HG02678 (cell line): ENCODE results near the gene ASPRV1.
A peak's percentile ranks its signal among the peaks of the same experiment; 100 is the strongest.
"Not testable (repeated sequence)": the region's sequence is repeated elsewhere in the genome, so short reads cannot be mapped to it uniquely, and the experiment has no call there.

Experiments
- ATAC-seq: cut with Tn5 transposase; IDR thresholded peaks from one replicate; pipeline ENCODE4 v1.9.1; 2021; ENCODE audit warnings: mild to moderate bottlenecking, moderate library complexity; ENCODE audit not compliant: unreplicated experiment

ASPRV1 gene

DNA sequence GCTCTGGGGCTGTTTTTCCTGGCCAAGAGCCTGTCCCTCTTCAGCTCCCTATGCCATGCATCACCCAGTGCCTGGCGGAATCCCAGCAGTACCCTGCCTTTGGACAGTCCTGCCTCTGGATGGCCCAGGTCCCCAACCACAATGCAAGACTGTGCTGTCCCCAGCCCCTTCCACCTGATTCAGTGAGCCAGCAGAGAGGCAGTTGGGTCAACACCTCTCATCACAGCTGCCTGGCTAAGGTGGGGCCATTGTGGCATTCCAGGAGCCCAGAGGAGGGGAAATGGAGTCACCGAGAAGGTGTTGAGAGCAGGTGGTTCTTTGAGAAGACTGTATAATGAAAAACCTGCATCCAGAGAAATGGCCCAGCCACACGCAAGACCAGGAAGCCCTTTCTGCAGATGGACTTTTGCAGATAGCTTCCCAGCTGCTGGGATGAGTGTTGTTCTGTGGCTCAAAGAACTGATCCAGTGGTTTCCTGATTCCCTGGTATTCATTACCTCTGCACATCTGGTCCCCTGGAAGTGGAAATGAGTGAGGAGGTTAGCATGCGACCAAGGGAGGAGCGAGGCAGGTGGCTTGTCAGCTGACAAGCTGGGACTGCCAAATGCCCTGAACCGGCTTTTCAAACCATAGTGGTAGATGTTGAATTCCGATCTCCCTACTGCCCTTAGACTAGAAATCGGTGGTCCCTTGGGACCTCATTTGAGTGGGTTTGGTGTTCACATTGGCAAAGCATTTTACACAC, 1.7 kb upstream of the ASPRV1 start:
- no peak for ATAC-seq

DNA sequence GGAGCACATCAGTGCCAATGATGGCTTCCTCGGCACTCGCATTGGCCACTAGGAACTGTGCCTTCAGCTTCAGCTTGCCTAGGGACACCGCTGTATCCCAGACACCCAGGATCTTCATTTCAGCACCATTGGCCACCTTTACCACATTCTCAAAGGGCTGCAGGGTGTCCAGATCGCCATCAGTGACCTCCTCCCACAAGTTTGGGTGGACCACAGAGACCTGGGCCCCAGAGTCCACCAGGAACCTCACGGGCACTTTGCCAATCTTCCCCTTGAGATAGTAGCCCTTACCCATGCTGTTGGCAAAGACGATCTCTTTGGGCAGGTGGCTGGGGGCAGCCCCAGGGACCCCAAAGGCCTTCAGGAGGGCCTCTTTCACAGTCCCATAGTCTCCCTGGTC, 610 bp downstream of the ASPRV1 start:
- ATAC-seq = no peak

GRCh38 chr2:69959425-69959824, 2.0 kb downstream of the ASPRV1 start:
- no peak for ATAC-seq

GRCh38 chr2:69958480-69958879, 3.0 kb downstream of the ASPRV1 start:
- ATAC-seq = no peak

DNA sequence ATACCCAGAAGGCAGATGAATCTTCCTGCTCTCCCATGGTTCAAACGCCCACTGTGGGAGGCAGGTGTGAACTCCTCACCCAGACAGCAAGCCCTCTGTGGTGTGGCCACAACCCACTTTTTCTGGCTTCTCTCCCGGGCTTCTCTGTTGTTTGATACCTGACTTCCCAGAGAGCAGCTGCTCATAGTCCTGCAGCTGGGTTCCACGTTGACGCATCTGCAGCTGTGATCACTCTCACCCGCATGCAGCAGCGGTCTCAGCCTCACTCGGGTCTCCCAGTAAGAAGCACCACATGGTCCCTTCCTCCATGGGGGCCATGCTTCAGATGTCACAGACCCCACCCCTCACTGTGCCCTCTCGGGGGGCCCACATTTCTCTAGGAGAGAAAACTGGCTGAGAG, 3.5 kb downstream of the ASPRV1 start:
- no peak for ATAC-seq

- ATAC-seq = no peak
Measured at GRCh38 chr2:69956475-69956979, 4.9 kb downstream of the ASPRV1 start.

DNA sequence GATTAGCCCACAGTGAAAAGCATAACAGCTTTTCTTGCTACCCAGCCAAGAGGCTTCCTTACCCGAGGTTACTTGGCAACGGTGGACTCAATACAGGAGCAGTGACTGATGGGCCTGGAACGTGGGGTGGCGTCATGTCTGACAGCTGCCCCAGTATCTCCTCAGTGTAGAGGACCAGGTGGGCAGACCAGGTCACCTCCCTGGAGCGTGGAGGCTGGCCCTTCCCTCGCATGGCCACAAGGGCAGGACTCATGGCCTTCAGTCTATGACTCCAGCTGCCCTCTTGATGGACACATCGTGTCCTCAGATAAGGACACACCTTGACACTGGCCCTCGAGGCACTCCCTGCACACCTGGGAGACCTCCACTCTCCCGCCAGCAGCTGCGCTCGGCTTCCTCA, 6.4 kb downstream of the ASPRV1 start:
- no peak for ATAC-seq

DNA sequence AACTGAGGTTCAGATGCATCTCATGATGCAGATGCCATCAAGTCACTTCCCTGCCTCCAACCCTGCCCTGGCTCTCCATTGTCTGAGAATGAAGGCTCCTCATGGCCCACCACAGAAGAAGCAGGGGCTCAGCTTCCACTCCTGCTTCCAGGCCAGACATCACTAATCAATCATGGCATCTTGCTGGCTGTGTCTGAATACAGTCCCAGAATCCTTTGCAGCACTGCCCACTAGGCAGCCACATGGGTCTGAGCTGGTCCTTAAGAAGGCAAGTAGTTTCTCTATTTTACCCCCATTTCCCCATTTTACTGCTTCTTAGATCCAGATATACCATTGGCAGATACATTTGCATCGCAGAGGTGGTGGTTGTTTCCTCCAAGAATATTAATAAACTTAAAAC, 7.3 kb downstream of the ASPRV1 start:
- no peak for ATAC-seq

GRCh38 chr2:69952336-69953115, 8.9 kb downstream of the ASPRV1 start:
- ATAC-seq = no peak

DNA sequence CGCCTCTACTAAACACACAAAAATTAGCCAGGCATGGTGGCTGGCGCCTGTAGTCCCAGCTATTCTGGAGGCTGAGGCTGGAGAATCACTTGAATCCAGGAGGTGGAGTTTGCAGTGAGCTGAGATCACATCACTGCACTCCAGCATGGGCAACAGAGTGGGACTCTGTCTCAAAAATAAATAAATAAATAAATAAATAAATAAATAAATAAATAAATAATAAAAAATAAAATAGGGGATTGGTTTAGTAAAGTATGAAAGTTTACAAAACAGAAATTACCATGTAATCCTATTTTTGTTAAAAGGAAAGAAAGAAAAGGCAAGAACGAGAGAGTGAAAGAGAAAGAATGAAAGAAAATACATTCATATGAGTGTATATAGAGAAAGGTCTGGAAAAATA, 10.8 kb downstream of the ASPRV1 start:
- ATAC-seq = not testable (repeated sequence)

DNA sequence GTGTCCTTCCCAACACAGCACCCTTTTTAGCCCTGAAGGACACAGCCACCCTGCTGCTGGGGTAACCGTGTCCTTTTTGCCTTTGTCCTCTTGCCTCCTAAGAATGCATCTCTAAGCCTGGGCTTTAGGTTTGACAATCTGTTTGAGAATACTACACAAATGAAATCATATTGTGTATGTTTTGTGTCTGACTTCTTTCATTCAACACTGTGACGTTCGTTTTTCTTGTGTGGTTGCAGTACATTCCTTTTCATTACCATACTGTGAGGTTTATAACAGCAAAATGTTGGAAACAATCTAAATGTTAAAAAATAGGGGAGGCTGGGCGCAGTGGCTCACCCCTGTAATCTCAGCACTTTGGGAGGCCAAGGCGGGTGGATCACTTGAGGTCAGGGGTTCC, 11.2 kb downstream of the ASPRV1 start:
- no peak for ATAC-seq

DNA sequence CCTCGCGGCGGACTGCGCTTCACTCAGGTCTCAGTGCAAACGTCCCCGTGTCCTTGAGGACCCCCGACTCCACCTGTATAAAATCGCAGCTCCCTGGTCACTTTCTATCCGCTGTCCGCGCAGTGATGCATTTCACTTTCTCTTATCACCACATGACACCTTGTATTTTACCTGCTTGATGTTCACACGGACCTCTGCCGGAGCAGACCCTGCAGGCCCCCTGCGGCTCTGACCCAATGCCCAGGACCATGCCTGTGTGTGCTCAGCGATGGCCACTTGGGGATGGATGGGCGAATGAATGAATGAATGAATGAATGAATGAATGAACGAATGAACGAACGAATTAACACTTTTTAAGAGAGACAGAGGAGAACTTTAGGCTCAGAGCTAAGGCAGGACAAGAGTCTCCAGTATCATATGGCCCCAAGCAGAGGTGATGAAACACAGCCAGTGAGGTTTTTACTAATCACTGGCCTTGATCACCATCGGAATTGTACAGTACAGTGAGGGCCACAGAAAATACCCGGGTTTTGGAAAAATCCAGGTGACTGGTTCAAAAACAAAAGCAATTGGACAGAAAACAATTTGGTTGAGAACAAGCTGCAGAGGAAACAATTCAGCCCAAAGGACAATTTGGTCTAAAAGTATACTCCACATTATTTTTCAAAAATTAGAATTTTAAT, 12.3 kb downstream of the ASPRV1 start:
- no peak for ATAC-seq

- ATAC-seq = no peak
Measured at GRCh38 chr2:69948032-69948962, 13.1 kb downstream of the ASPRV1 start.

DNA sequence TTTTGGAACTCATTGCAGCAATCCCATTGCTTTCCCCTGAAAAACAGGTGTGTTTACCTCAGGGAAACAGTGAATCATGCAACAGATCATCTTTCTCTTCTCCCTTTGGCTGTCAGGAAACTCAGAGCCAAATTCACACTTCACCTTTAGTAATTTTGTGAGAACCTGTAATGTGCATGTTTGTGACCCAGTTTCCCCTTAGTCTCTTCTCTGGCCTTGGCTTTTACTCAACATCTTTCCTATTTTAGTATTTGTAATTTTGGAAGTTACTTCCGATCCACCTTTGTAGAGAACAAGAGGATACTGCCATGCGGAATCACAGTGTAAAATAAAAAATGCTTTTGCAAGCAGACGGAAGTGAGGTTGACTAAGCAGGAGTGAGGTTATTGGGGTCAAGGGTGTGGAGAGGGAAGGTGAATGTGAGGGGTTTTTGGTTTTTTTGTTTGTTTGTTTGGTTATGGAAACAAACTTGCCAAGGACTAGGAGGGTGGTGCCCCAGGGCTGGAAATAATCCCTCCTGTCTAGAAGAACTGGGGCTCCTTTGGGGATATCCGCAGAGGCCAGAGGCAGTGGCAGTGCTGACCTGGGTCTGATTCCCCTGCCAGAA, 14.0 kb downstream of the ASPRV1 start:
- ATAC-seq = no peak

DNA sequence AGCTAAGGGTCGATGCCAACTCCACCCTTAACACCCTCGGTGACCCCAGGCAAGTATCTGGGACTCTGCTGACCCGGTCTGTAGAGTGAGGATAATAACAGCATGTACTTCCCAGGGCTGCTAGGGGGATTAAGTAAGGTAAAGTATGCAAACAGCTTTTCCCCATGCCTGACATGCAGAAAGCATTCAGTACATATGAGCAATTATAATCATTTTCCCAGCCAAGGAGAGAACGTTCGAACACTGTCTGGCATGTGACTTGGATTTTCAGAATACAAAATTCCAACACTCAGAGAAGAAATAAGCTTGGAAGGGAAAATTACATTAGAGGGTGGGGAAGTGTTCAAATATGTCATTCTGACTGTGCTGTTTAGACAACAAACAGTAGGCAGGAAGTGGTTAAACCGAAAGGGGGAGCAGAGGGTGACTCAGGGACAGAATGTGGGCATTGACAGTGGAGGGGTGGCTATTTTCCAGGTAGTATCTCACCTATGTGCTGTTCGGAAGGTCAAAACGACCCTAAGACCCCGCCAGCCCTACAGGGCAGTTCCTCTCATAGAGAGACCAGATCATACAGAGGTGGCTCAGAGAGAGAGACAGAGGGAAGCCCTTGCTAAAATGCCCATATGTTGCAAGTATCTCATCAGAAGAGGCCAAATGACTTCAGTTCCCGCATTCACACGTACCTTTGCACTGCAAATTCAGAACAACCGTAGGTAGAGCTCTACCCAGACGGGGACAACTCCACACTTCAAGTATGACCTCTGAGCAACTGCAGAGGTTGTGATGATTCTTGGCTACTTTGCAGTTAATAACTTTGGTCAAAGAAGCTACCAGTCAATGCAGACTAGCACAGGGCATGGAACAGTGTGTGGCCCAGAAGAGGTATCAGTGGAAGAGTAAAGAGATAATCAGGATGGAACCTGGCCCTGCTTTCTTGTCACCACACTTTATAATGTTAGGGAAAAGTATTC, 14.8 kb downstream of the ASPRV1 start:
- peak; percentile 76 for ATAC-seq

GRCh38 chr2:69945941-69946340, 15.5 kb downstream of the ASPRV1 start:
- ATAC-seq = no peak

- no peak for ATAC-seq
Measured at GRCh38 chr2:69945441-69945840, 16.0 kb downstream of the ASPRV1 start.

- ATAC-seq = no peak
Measured at GRCh38 chr2:69944756-69945155, 16.7 kb downstream of the ASPRV1 start.
